AG04449 (cell line): Measurements from ENCODE around the gene MKLN1.

Source experiments
- CTCF ChIA-PET: fragments of 350-600 bp; formaldehyde crosslinking; extraction: SDS; loops from one replicate; lab custom pipeline; 2021; ENCODE audit warnings: antibody characterized with exemption; lab: Yijun Ruan, JAX
- POLR2A ChIA-PET: fragments of 400-600, 350-600 bp; formaldehyde crosslinking; extraction: SDS; loops from one replicate; lab custom pipeline; 2020; ENCODE audit warnings: antibody characterized with exemption, inconsistent platforms; lab: Yijun Ruan, JAX
- DNase-seq: peaks from one replicate; pipeline ENCODE4 v3.0.0-alpha.2; 2010; ENCODE audit warnings: low read depth, low spot score
- H3K4me3 ChIP-seq: 2 replicates; pipeline ENCODE4 v1.5.1; 2011; ENCODE audit warnings: low read depth, mild to moderate bottlenecking, control low read depth, low read length
- CTCF ChIP-seq: IDR thresholded peaks from one replicate; pipeline ENCODE4 v1.5.1; 2011; ENCODE audit warnings: mild to moderate bottlenecking, moderate library complexity, low read length, control low read depth, inconsistent platforms; ENCODE audit not compliant: insufficient read depth; ENCODE audit errors: missing control alignments

The MKLN1 gene

GRCh38 chr7:131438969-131439368 lies 111.3 kb downstream of the MKLN1 start:
- no peak for TF ChIP-seq CTCF
- H3K4me3 ChIP-seq = no peak overlapping the region
- DNase-seq = no peak
- ChIA-PET POLR2A (no interaction called here), CTCF (interaction anchor here (0.7 to 1.9 kb wide), 3 partner anchors 14 to 371 kb away, joined by 3 to 6 read pairs (median 5); no protein-coding TSS in a partner anchor)

- no peak for TF ChIP-seq CTCF
- ChIA-PET POLR2A (no interaction called here), CTCF (no interaction called here)
- no peak for DNase-seq
- H3K4me3 ChIP-seq = no peak overlapping the region
Observed at GRCh38 chr7:131443496-131443895, 115.8 kb downstream of the MKLN1 start.

GRCh38 chr7:131444683-131445082 lies 117.0 kb downstream of the MKLN1 start:
- TF ChIP-seq CTCF = no peak
- ChIA-PET POLR2A (no interaction called here), CTCF (no interaction called here)
- H3K4me3 ChIP-seq = no peak overlapping the region
- no peak for DNase-seq

- POLR2A ChIA-PET = no interaction called here
Observed at GRCh38 chr7:131449373-131449902, 121.8 kb downstream of the MKLN1 start.

GRCh38 chr7:131454498-131454897 lies 126.8 kb downstream of the MKLN1 start:
- DNase-seq = no peak
- TF ChIP-seq CTCF = no peak
- CTCF ChIA-PET = no interaction called here
- POLR2A ChIA-PET = interaction anchor here (0.8 kb wide), 1 partner anchor 49 kb away, joined by 3 read pairs; no protein-coding TSS in a partner anchor
- H3K4me3 ChIP-seq = no peak overlapping the region

More at GRCh38 chr7:131449373-131449902, 121.8 kb downstream of the MKLN1 start:
- DNase-seq = no peak
- CTCF ChIA-PET = no interaction called here
- no peak for TF ChIP-seq CTCF
- H3K4me3 ChIP-seq = no peak overlapping the region

GRCh38 chr7:131455001-131455400 lies 127.3 kb downstream of the MKLN1 start:
- H3K4me3 ChIP-seq = no peak overlapping the region
- POLR2A ChIA-PET = interaction anchor here (0.8 kb wide), 1 partner anchor 48 kb away, joined by 3 read pairs; no protein-coding TSS in a partner anchor
- TF ChIP-seq CTCF = no peak
- CTCF ChIA-PET = interaction anchor here (0.7 to 1.2 kb wide), 2 partner anchors 20 to 57 kb away, joined by 3 to 4 read pairs; no protein-coding TSS in a partner anchor
- DNase-seq = no peak
